ENCODE results near the gene SCN5A.

SCN5A gene

DNA sequence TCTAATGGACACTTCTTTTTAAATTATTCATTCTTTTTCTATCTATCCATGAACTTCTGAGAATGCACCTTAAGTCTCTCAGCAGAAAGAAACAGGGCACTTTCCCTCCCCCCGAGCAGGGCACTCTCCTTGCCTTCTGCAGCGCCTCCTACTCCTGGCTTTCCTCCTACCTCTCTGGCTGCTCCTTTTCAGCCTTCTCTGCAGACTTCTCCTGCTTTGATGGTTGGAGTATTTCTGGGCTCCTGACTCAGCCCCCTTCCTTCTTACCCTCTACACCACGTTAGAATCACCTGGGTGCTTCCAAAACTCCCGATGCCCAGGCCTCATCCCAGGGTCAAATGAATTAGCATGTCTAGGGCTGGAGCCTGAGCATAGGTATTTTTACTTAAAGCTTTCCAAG is 3.4 kb downstream of the SCN5A start:
- Histone ChIP-seq H3K27me3 (ENCODE audit: insufficient read depth, low read depth, severe bottlenecking) (peaks cover 25% of the 10 kb centered on the region), H3K4me3 (ENCODE audit: low read depth, low read length) (no peak overlapping the region), H3K27ac (no peak overlapping the region), H3K9me3 (ENCODE audit: severe bottlenecking) (peaks cover 3% of the 10 kb centered on the region), H3K36me3 (no peaks in the 10 kb centered on the region)
- TF ChIP-seq, protein P1, sequence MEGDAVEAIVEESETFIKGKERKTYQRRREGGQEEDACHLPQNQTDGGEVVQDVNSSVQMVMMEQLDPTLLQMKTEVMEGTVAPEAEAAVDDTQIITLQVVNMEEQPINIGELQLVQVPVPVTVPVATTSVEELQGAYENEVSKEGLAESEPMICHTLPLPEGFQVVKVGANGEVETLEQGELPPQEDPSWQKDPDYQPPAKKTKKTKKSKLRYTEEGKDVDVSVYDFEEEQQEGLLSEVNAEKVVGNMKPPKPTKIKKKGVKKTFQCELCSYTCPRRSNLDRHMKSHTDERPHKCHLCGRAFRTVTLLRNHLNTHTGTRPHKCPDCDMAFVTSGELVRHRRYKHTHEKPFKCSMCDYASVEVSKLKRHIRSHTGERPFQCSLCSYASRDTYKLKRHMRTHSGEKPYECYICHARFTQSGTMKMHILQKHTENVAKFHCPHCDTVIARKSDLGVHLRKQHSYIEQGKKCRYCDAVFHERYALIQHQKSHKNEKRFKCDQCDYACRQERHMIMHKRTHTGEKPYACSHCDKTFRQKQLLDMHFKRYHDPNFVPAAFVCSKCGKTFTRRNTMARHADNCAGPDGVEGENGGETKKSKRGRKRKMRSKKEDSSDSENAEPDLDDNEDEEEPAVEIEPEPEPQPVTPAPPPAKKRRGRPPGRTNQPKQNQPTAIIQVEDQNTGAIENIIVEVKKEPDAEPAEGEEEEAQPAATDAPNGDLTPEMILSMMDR (IDR thresholded peaks at IDR 0.05; ENCODE audit: low read depth, low read length): no peak
- DNase-seq: no peak

DNA sequence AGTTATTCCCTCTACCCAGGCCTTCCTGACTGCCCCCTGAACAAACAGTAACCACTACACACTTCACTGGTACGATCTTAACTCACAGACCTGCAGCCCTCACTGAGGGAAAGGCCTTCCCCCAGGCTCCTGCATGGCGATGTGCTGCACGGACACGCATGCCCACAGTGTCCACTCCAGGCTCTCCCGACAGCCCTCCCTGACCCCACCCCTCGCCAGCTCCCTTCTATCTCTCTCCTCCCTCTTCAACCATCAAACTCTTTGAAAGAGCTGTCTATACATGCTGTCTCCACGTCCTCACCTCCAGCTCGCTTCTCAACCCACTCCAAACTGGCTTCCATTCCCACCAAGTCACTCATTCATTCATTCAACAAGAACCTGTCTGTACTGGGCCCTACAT is 3.9 kb downstream of the SCN5A start:
- H3K36me3 ChIP-seq: no peaks in the 10 kb centered on the region
- H3K9me3 ChIP-seq (ENCODE audit: severe bottlenecking): peaks cover 3% of the 10 kb centered on the region
- H3K27ac ChIP-seq: no peak overlapping the region
- TF ChIP-seq, protein P1 (IDR thresholded peaks at IDR 0.05; ENCODE audit: low read depth, low read length): no peak
- peaks cover 20% of the 10 kb centered on the region for H3K27me3 ChIP-seq (ENCODE audit: insufficient read depth, low read depth, severe bottlenecking)
- DNase-seq: no peak
- no peak overlapping the region for H3K4me3 ChIP-seq (ENCODE audit: low read depth, low read length)

DNA sequence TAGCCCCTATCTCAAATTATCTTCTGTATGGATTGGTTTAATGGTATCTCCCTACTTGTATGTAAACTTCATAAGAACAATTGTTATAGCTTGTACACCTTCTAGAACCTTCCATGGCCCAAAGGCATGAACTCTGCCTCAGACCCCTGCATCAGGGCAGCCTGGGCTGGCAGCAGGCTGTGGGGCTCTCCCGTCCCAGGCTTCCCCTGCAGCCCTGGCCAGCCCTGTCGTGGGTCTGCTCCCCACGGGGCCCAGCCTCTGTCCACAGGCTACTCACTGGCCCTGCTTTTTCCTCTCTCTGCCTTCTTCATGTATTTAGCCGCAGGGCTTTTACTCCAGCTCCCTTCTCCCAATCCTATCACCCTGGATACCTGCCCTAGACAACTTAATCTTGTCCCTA is 4.4 kb downstream of the SCN5A start:
- H3K27me3 ChIP-seq (ENCODE audit: insufficient read depth, low read depth, severe bottlenecking): peaks cover 15% of the 10 kb centered on the region
- no peak overlapping the region for H3K4me3 ChIP-seq (ENCODE audit: low read depth, low read length)
- peaks cover 3% of the 10 kb centered on the region for H3K9me3 ChIP-seq (ENCODE audit: severe bottlenecking)
- H3K27ac ChIP-seq: no peak overlapping the region
- TF ChIP-seq, protein P1 (IDR thresholded peaks at IDR 0.05; ENCODE audit: low read depth, low read length): no peak
- no peak for DNase-seq
- no peaks in the 10 kb centered on the region for H3K36me3 ChIP-seq

DNA sequence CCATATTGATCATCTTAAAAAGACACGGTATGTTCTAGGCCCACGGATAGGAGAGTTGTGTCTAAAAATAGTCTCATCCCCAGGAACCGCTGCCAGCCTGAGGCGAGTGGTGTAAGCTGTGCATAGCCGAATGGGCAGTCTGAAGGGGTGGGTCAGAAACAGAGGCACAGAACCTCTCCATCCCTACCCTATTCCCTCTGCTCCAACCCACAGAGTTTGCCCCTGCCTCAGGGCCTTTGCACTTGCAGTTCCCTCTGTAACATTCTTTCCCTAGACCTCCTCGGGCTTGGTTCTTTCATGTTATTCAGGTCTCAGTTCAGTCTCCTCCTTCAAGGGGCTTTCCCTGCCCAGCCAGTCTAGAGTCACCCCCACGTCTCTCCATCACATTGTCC is 4.8 kb downstream of the SCN5A start:
- no peak for DNase-seq
- no peak overlapping the region for H3K27ac ChIP-seq
- H3K4me3 ChIP-seq (ENCODE audit: low read depth, low read length): no peak overlapping the region
- H3K36me3 ChIP-seq: no peaks in the 10 kb centered on the region
- TF ChIP-seq, protein P1 (IDR thresholded peaks at IDR 0.05; ENCODE audit: low read depth, low read length): no peak
- H3K9me3 ChIP-seq (ENCODE audit: severe bottlenecking): peaks cover 3% of the 10 kb centered on the region
- peaks cover 15% of the 10 kb centered on the region for H3K27me3 ChIP-seq (ENCODE audit: insufficient read depth, low read depth, severe bottlenecking)

DNA sequence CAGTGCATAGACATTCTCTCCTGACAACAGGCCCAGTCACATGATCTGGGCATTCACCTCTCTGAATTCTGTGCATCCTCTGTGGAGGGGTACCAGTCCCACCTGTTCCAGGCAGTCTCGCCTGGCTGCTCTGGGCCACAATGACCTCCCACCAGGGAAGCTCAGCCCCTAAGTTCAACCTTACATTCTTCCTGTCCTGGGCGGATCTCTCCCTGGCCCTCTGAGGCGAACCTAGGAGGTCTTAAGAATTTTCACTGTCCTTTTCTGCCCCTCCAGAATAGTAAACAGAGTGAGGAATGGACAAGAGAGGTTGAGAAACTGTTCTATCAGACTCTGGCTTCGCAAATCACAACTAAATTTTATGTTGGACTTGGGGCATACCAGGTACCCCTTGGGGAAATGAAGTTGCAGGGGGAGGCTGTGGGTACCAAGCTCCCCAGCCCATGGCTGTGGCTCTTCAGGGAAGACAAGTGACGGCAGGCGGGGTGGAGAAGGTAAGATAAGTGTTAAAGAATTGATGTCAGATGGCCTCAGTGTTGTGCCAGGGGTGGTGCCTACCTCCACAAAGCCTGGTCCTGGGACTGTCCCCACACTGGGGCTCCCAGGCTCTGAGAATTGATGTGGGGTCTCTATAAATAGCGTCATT is 5.3 kb downstream of the SCN5A start:
- Histone ChIP-seq H3K4me3 (ENCODE audit: low read depth, low read length) (no peak overlapping the region), H3K27ac (no peak overlapping the region), H3K36me3 (no peaks in the 10 kb centered on the region), H3K9me3 (ENCODE audit: severe bottlenecking) (peaks cover 3% of the 10 kb centered on the region), H3K27me3 (ENCODE audit: insufficient read depth, low read depth, severe bottlenecking) (peaks cover 16% of the 10 kb centered on the region)
- TF ChIP-seq, protein P1 (IDR thresholded peaks at IDR 0.05; ENCODE audit: low read depth, low read length): no peak
- no peak for DNase-seq

DNA sequence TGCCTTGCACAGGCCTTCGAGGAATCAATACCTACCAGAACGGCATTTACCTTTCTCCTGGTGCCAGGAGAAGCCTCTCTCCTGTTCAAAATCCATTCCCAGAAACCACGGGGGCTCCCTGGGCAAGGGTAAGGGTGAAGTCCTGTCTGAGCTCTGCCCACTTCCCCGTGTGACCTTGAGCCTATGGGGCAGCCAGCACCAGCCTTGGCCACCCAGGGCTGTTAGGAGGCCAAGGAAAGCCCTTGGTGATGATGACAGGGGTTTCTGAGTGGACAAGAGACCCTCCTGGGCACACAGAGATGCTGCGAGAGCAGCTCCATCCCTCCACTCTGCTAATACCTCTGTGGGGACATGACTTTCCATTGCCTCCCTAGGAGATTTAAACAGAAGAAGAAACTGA is 5.9 kb downstream of the SCN5A start:
- H3K9me3 ChIP-seq (ENCODE audit: severe bottlenecking): peaks cover 3% of the 10 kb centered on the region
- peaks cover 13% of the 10 kb centered on the region for H3K27me3 ChIP-seq (ENCODE audit: insufficient read depth, low read depth, severe bottlenecking)
- H3K27ac ChIP-seq: no peak overlapping the region
- TF ChIP-seq, protein P1 (IDR thresholded peaks at IDR 0.05; ENCODE audit: low read depth, low read length): no peak
- no peak for DNase-seq
- no peaks in the 10 kb centered on the region for H3K36me3 ChIP-seq
- H3K4me3 ChIP-seq (ENCODE audit: low read depth, low read length): no peak overlapping the region
